Activated CD4-positive, alpha-beta T cell treated with anti-CD3 and anti-CD28 coated beads, Interleukin-10, Interleukin-2, amounts not matched to agents 100 ng/mL and 50 ng/mL, durations not matched to agents 16 hours and 8 hours (primary cell): ENCODE data around the gene PIGU.
"Not testable (repeated sequence)": the region's sequence is repeated elsewhere in the genome, so short reads cannot be mapped to it uniquely, and the experiment has no call there.

ENCODE experiments used
- DNase-seq: peaks from one replicate; pipeline ENCODE4 v3.0.0-alpha.2; 2020

PIGU gene

GRCh38 chr20:34706302-34706875, 29.5 kb upstream of the PIGU start:
- no peak for DNase-seq

- DNase-seq: peak; percentile 23
Observed at GRCh38 chr20:34705397-34706301, 28.8 kb upstream of the PIGU start.

GRCh38 chr20:34705008-34705396, 28.1 kb upstream of the PIGU start:
- no peak for DNase-seq

- peak; percentile 86 for DNase-seq
Observed at GRCh38 chr20:34704177-34705007, 27.5 kb upstream of the PIGU start, which contains the start of gene TP53INP2. Gene TP53INP2 (plus strand): TSS chr20:34704344. CDS start chr20:34708740, 4,396 bp downstream.

- DNase-seq: no peak
Observed at GRCh38 chr20:34703424-34704176, 26.7 kb upstream of the PIGU start.

- no peak for DNase-seq
Observed at GRCh38 chr20:34703061-34703423, 26.1 kb upstream of the PIGU start.

GRCh38 chr20:34701405-34702085, 24.7 kb upstream of the PIGU start:
- no peak for DNase-seq

- no peak for DNase-seq
Observed at GRCh38 chr20:34693414-34693813, 16.5 kb upstream of the PIGU start.

GRCh38 chr20:34691838-34692237, 14.9 kb upstream of the PIGU start:
- DNase-seq: no peak

GRCh38 chr20:34689486-34689885, 12.6 kb upstream of the PIGU start:
- DNase-seq: no peak

GRCh38 chr20:34683667-34684066, 6.8 kb upstream of the PIGU start:
- DNase-seq: no peak

- peak; percentile 51 for DNase-seq
Observed at GRCh38 chr20:34680586-34681175, 3.8 kb upstream of the PIGU start.

GRCh38 chr20:34675993-34676641, 775 bp downstream of the PIGU start:
- no peak for DNase-seq

- DNase-seq: no peak
Observed at GRCh38 chr20:34675561-34675960, 1.3 kb downstream of the PIGU start.

- no peak for DNase-seq
Observed at GRCh38 chr20:34673412-34673811, 3.5 kb downstream of the PIGU start.

- no peak for DNase-seq
Observed at GRCh38 chr20:34669094-34669493, 7.8 kb downstream of the PIGU start.

GRCh38 chr20:34664751-34665150, 12.1 kb downstream of the PIGU start:
- not testable (repeated sequence) for DNase-seq

GRCh38 chr20:34663213-34663943, 13.5 kb downstream of the PIGU start:
- DNase-seq: no peak

- peak; percentile 53 for DNase-seq
Observed at GRCh38 chr20:34661811-34662210, 15.1 kb downstream of the PIGU start.

GRCh38 chr20:34658654-34659053, 18.2 kb downstream of the PIGU start:
- not testable (repeated sequence) for DNase-seq
